ENCODE data around the gene APBB2.
A peak's percentile ranks its signal among the peaks of the same experiment; 100 is the strongest.
"Not testable (repeated sequence)": the region's sequence is repeated elsewhere in the genome, so short reads cannot be mapped to it uniquely, and the experiment has no call there.

The APBB2 gene

GRCh38 chr4:40934676-40935075, 279.7 kb downstream of the APBB2 start:
- DNase-seq (ENCODE audit: low read depth) = no peak

- DNase-seq (ENCODE audit: low read depth) = no peak
Observed at GRCh38 chr4:40933272-40934053, 280.9 kb downstream of the APBB2 start.

GRCh38 chr4:40931841-40932240, 282.5 kb downstream of the APBB2 start:
- no peak for DNase-seq (ENCODE audit: low read depth)

- no peak for DNase-seq (ENCODE audit: low read depth)
Observed at GRCh38 chr4:40931238-40931637, 283.1 kb downstream of the APBB2 start.

- DNase-seq (ENCODE audit: low read depth) = no peak
Observed at GRCh38 chr4:40927074-40927473, 287.3 kb downstream of the APBB2 start.

GRCh38 chr4:40924793-40925117, 289.6 kb downstream of the APBB2 start:
- no peak for DNase-seq (ENCODE audit: low read depth)

- peak; percentile 58 for DNase-seq (ENCODE audit: low read depth)
Observed at GRCh38 chr4:40924096-40924792, 290.1 kb downstream of the APBB2 start.

GRCh38 chr4:40923316-40924095, 290.8 kb downstream of the APBB2 start:
- DNase-seq (ENCODE audit: low read depth) = no peak

- not testable (repeated sequence) for DNase-seq (ENCODE audit: low read depth)
Observed at GRCh38 chr4:40919976-40920375, 294.4 kb downstream of the APBB2 start.

GRCh38 chr4:40918330-40918729, 296.0 kb downstream of the APBB2 start:
- DNase-seq (ENCODE audit: low read depth) = no peak

GRCh38 chr4:40916880-40917279, 297.5 kb downstream of the APBB2 start:
- DNase-seq (ENCODE audit: low read depth) = no peak

GRCh38 chr4:40916218-40916555, 298.2 kb downstream of the APBB2 start:
- no peak for DNase-seq (ENCODE audit: low read depth)

- DNase-seq (ENCODE audit: low read depth) = no peak
Observed at GRCh38 chr4:40915318-40916217, 298.8 kb downstream of the APBB2 start.

GRCh38 chr4:40912460-40913184, 301.7 kb downstream of the APBB2 start:
- no peak for DNase-seq (ENCODE audit: low read depth)

GRCh38 chr4:40910706-40911105, 303.6 kb downstream of the APBB2 start:
- DNase-seq (ENCODE audit: low read depth) = no peak

GRCh38 chr4:40909363-40909876, 304.9 kb downstream of the APBB2 start:
- DNase-seq (ENCODE audit: low read depth) = no peak

- DNase-seq (ENCODE audit: low read depth) = peak; percentile 31
Observed at GRCh38 chr4:40908702-40909362, 305.5 kb downstream of the APBB2 start.

GRCh38 chr4:40908297-40908696, 306.0 kb downstream of the APBB2 start:
- DNase-seq (ENCODE audit: low read depth) = no peak

- DNase-seq (ENCODE audit: low read depth) = no peak
Observed at GRCh38 chr4:40905414-40905813, 308.9 kb downstream of the APBB2 start.

- not testable (repeated sequence) for DNase-seq (ENCODE audit: low read depth)
Observed at GRCh38 chr4:40900531-40900930, 313.8 kb downstream of the APBB2 start.
